HCT116 (cell line): ENCODE data around the gene RAP1B. TPM values are rescaled to one million over a fixed set of nuclear protein-coding genes. Genes with fewer than 3 reads are reported as not detected.
A peak's percentile ranks its signal among the peaks of the same experiment; 100 is the strongest.

Experiments used
- ATAC-seq: fragments of 200-7000 bp; cut with Tn5 transposase; 2 replicates; pipeline ENCODE4 v1.9.1; 2020; ENCODE audit warnings: mild to moderate bottlenecking, moderate library complexity
- Bru-seq: library from RNA; stranded (reverse); fragments of 400-500 nt; gene quantifications from one replicate; lab custom pipeline; 2021; lab: Mats Ljungman, UMichigan
- BruChase-seq, 2 experiments: library from RNA; stranded (reverse); fragments of 400-500 nt; gene quantifications; one replicate each; lab custom pipeline; 2021; lab: Mats Ljungman, UMichigan
- BruUV-seq: library from RNA; stranded (reverse); fragments of 400-500 nt; replicated peaks from 2 replicates; lab custom pipeline; 2021; lab: Mats Ljungman, UMichigan
- CTCF ChIA-PET: fragments of 300-600 bp; sonication (Branson Sonifier 250); formaldehyde crosslinking; loops from one replicate; lab custom pipeline; 2021; ENCODE audit warnings: antibody characterized with exemption; lab: Charles Lee
- POLR2A ChIA-PET: fragments of 300-600, 350-600 bp; sonication (Branson Sonifier 250); formaldehyde crosslinking; loops from one replicate; lab custom pipeline; 2021; ENCODE audit warnings: antibody characterized with exemption; lab: Charles Lee
- RAD21 ChIA-PET, 2 experiments: fragments of 300-600 bp; sonication (Branson Sonifier 250); formaldehyde crosslinking; loops; one replicate each; lab custom pipeline; 2023; ENCODE audit warnings: low total read pairs in 2 of 2; ENCODE audit not compliant: uncharacterized antibody in 2 of 2, unreplicated experiment in 2 of 2, low non-redundant PET in 1 of 2; lab: Charles Lee
- DNase-seq: peaks from one replicate; pipeline ENCODE4 v3.0.0-alpha.2; 2010; ENCODE audit warnings: low read depth, low spot score
- H2AFZ ChIP-seq: fragments of 200-600 bp; shearing (Covaris generic), sonication (generic); 2 replicates; pipeline ENCODE4 v1.6.1; 2017; ENCODE audit warnings: low read depth, mixed run types, mixed read lengths, antibody characterized with exemption, low read length; ENCODE audit not compliant: poor library complexity, severe bottlenecking
- H3K27ac ChIP-seq: 2 replicates; pipeline ENCODE4 v1.5.1; 2012; ENCODE audit warnings: low read depth, low read length
- H3K27me3 ChIP-seq: fragments of 200-600 bp; sonication (generic); 2 replicates; pipeline ENCODE4 v1.6.1; 2016; ENCODE audit warnings: mixed run types, low read length, mixed read lengths; ENCODE audit not compliant: insufficient read depth
- H3K36me3 ChIP-seq, 2 experiments: fragments of 200-500 bp in 1 of 2; fragments of 200-600 bp in 1 of 2; sonication (Bioruptor generic) in 1 of 2; sonication (generic) in 1 of 2; 2 replicates each; pipeline versions ENCODE4 v1.5.1 to v1.6.1; 2014 to 2016; ENCODE audit warnings: low read length in 2 of 2, inconsistent platforms in 1 of 2, mixed read lengths in 1 of 2, mixed run types in 1 of 2; ENCODE audit not compliant: insufficient read depth in 2 of 2, control insufficient read depth in 1 of 2
- H3K4me1 ChIP-seq, 2 experiments: fragments of 200-600 bp in 1 of 2; sonication (generic) in 1 of 2; 2 replicates each; pipeline versions ENCODE4 v1.5.1 to v1.6.1; 2012 to 2017; ENCODE audit warnings: low read length in 2 of 2, inconsistent platforms in 1 of 2, mild to moderate bottlenecking in 1 of 2, mixed read lengths in 1 of 2, mixed run types in 1 of 2, moderate library complexity in 1 of 2; ENCODE audit not compliant: insufficient read depth in 2 of 2, control insufficient read depth in 1 of 2
- H3K4me2 ChIP-seq: fragments of 200-600 bp; sonication (generic); 2 replicates; pipeline ENCODE4 v1.6.1; 2017; ENCODE audit warnings: mixed run types, low read length, mixed read lengths
- H3K4me3 ChIP-seq, 2 experiments: fragments of 200-600 bp in 1 of 2; sonication (generic) in 1 of 2; replicated peaks in 1 of 2; 2 replicates each; pipeline ENCODE4 v1.5.1; 2011 to 2016; ENCODE audit warnings: low read length in 2 of 2, control low read depth in 1 of 2, low read depth in 1 of 2, mild to moderate bottlenecking in 1 of 2, mixed read lengths in 1 of 2, mixed run types in 1 of 2
- H3K79me2 ChIP-seq: fragments of 200-600 bp; sonication (generic); 2 replicates; pipeline ENCODE4 v1.6.1; 2017; ENCODE audit warnings: mild to moderate bottlenecking, mixed run types, low read length, moderate library complexity, mixed read lengths; ENCODE audit not compliant: insufficient read depth
- H3K9ac ChIP-seq: fragments of 200-600 bp; sonication (generic); 2 replicates; pipeline ENCODE4 v1.6.1; 2016; ENCODE audit warnings: low read length, mixed read lengths
- H3K9me2 ChIP-seq: fragments of 200-600 bp; sonication (generic), shearing (Covaris generic); 2 replicates; pipeline ENCODE4 v1.6.1; 2017; ENCODE audit warnings: mixed run types, mild to moderate bottlenecking, moderate library complexity; ENCODE audit not compliant: insufficient read depth
- H3K9me3 ChIP-seq, 2 experiments: fragments of 200-500 bp in 1 of 2; fragments of 200-600 bp in 1 of 2; sonication (Bioruptor generic) in 1 of 2; sonication (generic) in 1 of 2; 2 replicates each; pipeline ENCODE4 v1.6.1; 2014 to 2017; ENCODE audit warnings: low read length in 2 of 2, mixed read lengths in 2 of 2, inconsistent platforms in 1 of 2, low read depth in 1 of 2, mild to moderate bottlenecking in 1 of 2, mixed run types in 1 of 2, moderate library complexity in 1 of 2; ENCODE audit not compliant: control insufficient read depth in 1 of 2, insufficient read depth in 1 of 2
- H4K20me1 ChIP-seq: fragments of 200-600 bp; sonication (generic), shearing (Covaris generic); 2 replicates; pipeline ENCODE4 v1.6.1; 2017; ENCODE audit warnings: mixed run types, mild to moderate bottlenecking, moderate library complexity; ENCODE audit not compliant: insufficient read depth
- CBX3 ChIP-seq: IDR thresholded peaks from 2 replicates; pipeline ENCODE4 v1.6.1; 2012; ENCODE audit warnings: low read depth
- CEBPB ChIP-seq: IDR thresholded peaks from 2 replicates; pipeline ENCODE4 v1.6.1; 2012; ENCODE audit warnings: low read depth
- EGR1 ChIP-seq: IDR thresholded peaks from 2 replicates; pipeline ENCODE4 v1.6.1; 2012; ENCODE audit warnings: low read depth
- ELF1 ChIP-seq: IDR thresholded peaks from 2 replicates; pipeline ENCODE4 v1.6.1; 2012; ENCODE audit warnings: low read depth, borderline replicate concordance
- EZH2phosphoT487 ChIP-seq: fragments of 200-600 bp; IDR thresholded peaks from 2 replicates; pipeline ENCODE4 v1.6.1; 2018; ENCODE audit warnings: antibody characterized with exemption, borderline replicate concordance
- FOSL1 ChIP-seq: IDR thresholded peaks from 2 replicates; pipeline ENCODE4 v1.6.1; 2012; ENCODE audit warnings: low read depth
- JUND ChIP-seq: IDR thresholded peaks from 2 replicates; pipeline ENCODE4 v1.6.1; 2012
- POLR2AphosphoS5 ChIP-seq: IDR thresholded peaks from 2 replicates; pipeline ENCODE4 v1.6.1; 2011; ENCODE audit warnings: mild to moderate bottlenecking, low read depth, low read length, moderate library complexity
- RAD21 ChIP-seq: IDR thresholded peaks from 2 replicates; pipeline ENCODE4 v1.6.1; 2012; ENCODE audit warnings: low read depth, mild to moderate bottlenecking
- SIN3A ChIP-seq: IDR thresholded peaks from 2 replicates; pipeline ENCODE4 v1.6.1; 2012; ENCODE audit warnings: low read depth
- SP1 ChIP-seq: IDR thresholded peaks from 2 replicates; pipeline ENCODE4 v1.6.1; 2012; ENCODE audit warnings: low read depth
- SRF ChIP-seq: IDR thresholded peaks from 2 replicates; pipeline ENCODE4 v1.6.1; 2012; ENCODE audit warnings: low read depth
- TCF7L2 ChIP-seq: IDR thresholded peaks from 2 replicates; pipeline ENCODE4 v1.7.0; 2011; ENCODE audit warnings: borderline replicate concordance, inconsistent platforms; ENCODE audit not compliant: insufficient read depth, insufficient read length; ENCODE audit errors: extremely low read depth
- intact Hi-C: fragments of 100-400 bp; cut with micrococcal nuclease; formaldehyde crosslinking; loops from 2 replicates; pipeline ENCODE4 v1.10.0; 2022
- long read RNA-seq: library from polyadenylated mRNA; unstranded; transcript quantifications from one replicate; pipeline ENCODE4 v2.0.0, GENCODE V29; 2021; ENCODE audit not compliant: unreplicated experiment
- polyA plus RNA-seq: library from polyadenylated mRNA; unstranded; fragments of >200 nt; gene quantifications from 2 replicates; pipeline ENCODE4 v1.2.1, GENCODE V29; 2012; ENCODE audit warnings: missing spikeins
- total RNA-seq: library from RNA; stranded (reverse); gene quantifications from one replicate; pipeline ENCODE4 v1.2.1, GENCODE V29; 2021; ENCODE audit not compliant: unreplicated experiment
- TF ChIP-seq, protein P1 (sequence below): IDR thresholded peaks from 2 replicates; pipeline ENCODE4 v1.6.1; 2012
- TF ChIP-seq, protein P2 (sequence below): IDR thresholded peaks from 2 replicates; pipeline ENCODE4 v1.6.1; 2012; ENCODE audit warnings: low read depth
- TF ChIP-seq, protein P3 (sequence below), 3 experiments: fragments of 200-600 bp in 1 of 3; sonication (generic) in 1 of 3; IDR thresholded peaks in 2 of 3; conservative IDR thresholded peaks in 1 of 3; 2 replicates each; pipeline ENCODE4 v1.5.1; 2012 to 2017; ENCODE audit warnings: low read depth in 2 of 3, low read length in 2 of 3, antibody characterized with exemption in 1 of 3, borderline replicate concordance in 1 of 3, control low read depth in 1 of 3, mild to moderate bottlenecking in 1 of 3, mixed read lengths in 1 of 3, mixed run types in 1 of 3, moderate library complexity in 1 of 3; ENCODE audit not compliant: insufficient read depth in 1 of 3
- TF ChIP-seq, protein P4 (sequence below): IDR thresholded peaks from 2 replicates; pipeline ENCODE4 v1.6.1; 2011; ENCODE audit warnings: mild to moderate bottlenecking, low read length, moderate library complexity; ENCODE audit not compliant: insufficient replicate concordance; ENCODE audit errors: extremely low read depth

The RAP1B gene
- 79.2 TPM for total RNA-seq
- polyA plus RNA-seq, result 50.5 and 58.3 TPM in 2 replicates
- percentile 92 among the genes with signal in this experiment for Bru-seq, nascent RNA
- BruChase-seq, experiment 1, labeled RNA remaining after a 6-hour chase, result percentile 91 among the genes with signal in this experiment
- BruChase-seq, experiment 2, labeled RNA remaining after a 2-hour chase, result percentile 93 among the genes with signal in this experiment
- long read RNA-seq, full-length matches to known transcripts, result 136 of 175 reads
- long read RNA-seq, partial matches to known transcripts, result 2 of 175 reads
- long read RNA-seq, other reads (novel, unspliced or antisense), result 37 of 175 reads

DNA sequence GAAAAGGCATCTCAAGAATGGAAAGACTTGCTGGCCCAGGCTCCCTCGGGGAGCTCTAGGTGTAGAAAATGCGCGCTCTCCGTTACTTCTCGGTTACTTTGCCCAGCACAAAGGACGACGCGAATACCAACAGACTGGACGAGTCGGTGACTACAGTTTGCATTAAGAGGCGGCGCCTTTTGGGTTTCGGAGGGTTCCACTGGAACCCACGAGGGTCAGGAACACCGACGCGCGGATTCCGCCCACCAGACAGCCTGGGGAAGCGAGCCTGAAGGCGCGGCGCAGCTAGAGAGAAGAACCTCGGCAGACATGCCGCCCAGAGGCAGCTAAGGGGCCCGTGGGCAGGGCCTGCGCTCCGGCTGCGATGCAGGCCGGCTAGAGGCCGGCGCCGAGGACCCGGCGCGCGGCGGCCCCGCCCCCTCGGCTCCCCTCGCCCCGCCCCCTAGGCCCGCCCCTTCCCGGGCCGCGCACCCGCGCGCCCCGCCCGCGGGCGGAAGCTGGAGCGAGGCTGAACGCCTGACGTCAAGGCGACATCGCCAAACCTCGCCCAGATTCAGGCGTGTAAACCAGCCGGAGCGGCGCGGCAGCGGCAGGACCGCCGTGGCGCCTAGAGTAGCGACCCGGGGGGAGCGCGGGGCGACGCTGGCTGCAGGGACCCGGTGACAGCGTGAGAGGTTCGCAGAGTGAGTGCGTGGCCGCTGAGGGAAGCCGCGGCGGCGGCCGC lies at the start of gene RAP1B:
TSS of gene RAP1B (plus strand) at position 530 of the 724 bp plus-strand sequence. CDS start 37,826 bp downstream, outside the sequence.
- Histone ChIP-seq H3K79me2 (peaks cover 43% of the 10 kb centered on the region), H3K27ac (peak within 1 kb of the TSS; percentile 78), H3K27me3 (no peaks in the 10 kb centered on the region), H3K9me2 (no peaks in the 10 kb centered on the region), H3K4me3 (peak within 1 kb of the TSS; percentile 90 to 95), H4K20me1 (peaks cover 7% of the 10 kb centered on the region; the same call in 1 of the 2 replicates), H3K4me1 (peaks cover 8 to 26% of the 10 kb centered on the region in 2 experiments; a peak in 3 of 4 replicates), H3K9me3 (no peaks in the 10 kb centered on the region), H2AFZ (peak within 1 kb of the TSS; percentile 84), H3K9ac (peak within 1 kb of the TSS; percentile 86), H3K4me2 (peak within 1 kb of the TSS; percentile 95), H3K36me3 (no peaks in the 10 kb centered on the region)
- ChIA-PET CTCF (no interaction called here), RAD21 (interaction anchor here in 1 of 2 experiments (0.6 to 1.0 kb wide), 2 partner anchors 26 to 244 kb away, joined by 3 read pairs; no protein-coding TSS in a partner anchor), POLR2A (no interaction called here)
- peak; percentile 69 for DNase-seq
- BruUV-seq, result no TSS peak
- intact Hi-C loops, result loop anchor here (2.0 to 10.0 kb wide), 3 partner anchors 26 to 246 kb away; partner anchors contain the start of gene NUP107
- ATAC-seq, result peak; percentile 93
- TF ChIP-seq POLR2AphosphoS5, result peak; percentile 95
- TF ChIP-seq JUND, result no peak
- TF ChIP-seq, protein P1, sequence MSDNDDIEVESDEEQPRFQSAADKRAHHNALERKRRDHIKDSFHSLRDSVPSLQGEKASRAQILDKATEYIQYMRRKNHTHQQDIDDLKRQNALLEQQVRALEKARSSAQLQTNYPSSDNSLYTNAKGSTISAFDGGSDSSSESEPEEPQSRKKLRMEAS, result peak; percentile 70; the same call in 1 of the 2 replicates
- no peak for TF ChIP-seq EGR1
- TF ChIP-seq TCF7L2, result no peak
- no peak for TF ChIP-seq FOSL1
- no peak for TF ChIP-seq EZH2phosphoT487
- TF ChIP-seq, protein P2, sequence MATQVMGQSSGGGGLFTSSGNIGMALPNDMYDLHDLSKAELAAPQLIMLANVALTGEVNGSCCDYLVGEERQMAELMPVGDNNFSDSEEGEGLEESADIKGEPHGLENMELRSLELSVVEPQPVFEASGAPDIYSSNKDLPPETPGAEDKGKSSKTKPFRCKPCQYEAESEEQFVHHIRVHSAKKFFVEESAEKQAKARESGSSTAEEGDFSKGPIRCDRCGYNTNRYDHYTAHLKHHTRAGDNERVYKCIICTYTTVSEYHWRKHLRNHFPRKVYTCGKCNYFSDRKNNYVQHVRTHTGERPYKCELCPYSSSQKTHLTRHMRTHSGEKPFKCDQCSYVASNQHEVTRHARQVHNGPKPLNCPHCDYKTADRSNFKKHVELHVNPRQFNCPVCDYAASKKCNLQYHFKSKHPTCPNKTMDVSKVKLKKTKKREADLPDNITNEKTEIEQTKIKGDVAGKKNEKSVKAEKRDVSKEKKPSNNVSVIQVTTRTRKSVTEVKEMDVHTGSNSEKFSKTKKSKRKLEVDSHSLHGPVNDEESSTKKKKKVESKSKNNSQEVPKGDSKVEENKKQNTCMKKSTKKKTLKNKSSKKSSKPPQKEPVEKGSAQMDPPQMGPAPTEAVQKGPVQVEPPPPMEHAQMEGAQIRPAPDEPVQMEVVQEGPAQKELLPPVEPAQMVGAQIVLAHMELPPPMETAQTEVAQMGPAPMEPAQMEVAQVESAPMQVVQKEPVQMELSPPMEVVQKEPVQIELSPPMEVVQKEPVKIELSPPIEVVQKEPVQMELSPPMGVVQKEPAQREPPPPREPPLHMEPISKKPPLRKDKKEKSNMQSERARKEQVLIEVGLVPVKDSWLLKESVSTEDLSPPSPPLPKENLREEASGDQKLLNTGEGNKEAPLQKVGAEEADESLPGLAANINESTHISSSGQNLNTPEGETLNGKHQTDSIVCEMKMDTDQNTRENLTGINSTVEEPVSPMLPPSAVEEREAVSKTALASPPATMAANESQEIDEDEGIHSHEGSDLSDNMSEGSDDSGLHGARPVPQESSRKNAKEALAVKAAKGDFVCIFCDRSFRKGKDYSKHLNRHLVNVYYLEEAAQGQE, result no peak
- TF ChIP-seq, protein P3, sequence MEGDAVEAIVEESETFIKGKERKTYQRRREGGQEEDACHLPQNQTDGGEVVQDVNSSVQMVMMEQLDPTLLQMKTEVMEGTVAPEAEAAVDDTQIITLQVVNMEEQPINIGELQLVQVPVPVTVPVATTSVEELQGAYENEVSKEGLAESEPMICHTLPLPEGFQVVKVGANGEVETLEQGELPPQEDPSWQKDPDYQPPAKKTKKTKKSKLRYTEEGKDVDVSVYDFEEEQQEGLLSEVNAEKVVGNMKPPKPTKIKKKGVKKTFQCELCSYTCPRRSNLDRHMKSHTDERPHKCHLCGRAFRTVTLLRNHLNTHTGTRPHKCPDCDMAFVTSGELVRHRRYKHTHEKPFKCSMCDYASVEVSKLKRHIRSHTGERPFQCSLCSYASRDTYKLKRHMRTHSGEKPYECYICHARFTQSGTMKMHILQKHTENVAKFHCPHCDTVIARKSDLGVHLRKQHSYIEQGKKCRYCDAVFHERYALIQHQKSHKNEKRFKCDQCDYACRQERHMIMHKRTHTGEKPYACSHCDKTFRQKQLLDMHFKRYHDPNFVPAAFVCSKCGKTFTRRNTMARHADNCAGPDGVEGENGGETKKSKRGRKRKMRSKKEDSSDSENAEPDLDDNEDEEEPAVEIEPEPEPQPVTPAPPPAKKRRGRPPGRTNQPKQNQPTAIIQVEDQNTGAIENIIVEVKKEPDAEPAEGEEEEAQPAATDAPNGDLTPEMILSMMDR (IDR thresholded peaks at IDR 0.05 in 2 of 3, conservative IDR thresholded peaks at IDR 0.05 in 1 of 3; ENCODE audit: borderline replicate concordance in 1 of 3, insufficient read depth in 1 of 3, low read depth in 2 of 3, low read length in 2 of 3), result no peak
- TF ChIP-seq CBX3, result no peak
- no peak for TF ChIP-seq CEBPB
- TF ChIP-seq SP1, result 0 out of 2 replicates have a peak, but pooled peaks have one; percentile 31
- TF ChIP-seq SIN3A, result peak; percentile 80
- no peak for TF ChIP-seq SRF
- no peak for TF ChIP-seq ELF1
- TF ChIP-seq, protein P4, sequence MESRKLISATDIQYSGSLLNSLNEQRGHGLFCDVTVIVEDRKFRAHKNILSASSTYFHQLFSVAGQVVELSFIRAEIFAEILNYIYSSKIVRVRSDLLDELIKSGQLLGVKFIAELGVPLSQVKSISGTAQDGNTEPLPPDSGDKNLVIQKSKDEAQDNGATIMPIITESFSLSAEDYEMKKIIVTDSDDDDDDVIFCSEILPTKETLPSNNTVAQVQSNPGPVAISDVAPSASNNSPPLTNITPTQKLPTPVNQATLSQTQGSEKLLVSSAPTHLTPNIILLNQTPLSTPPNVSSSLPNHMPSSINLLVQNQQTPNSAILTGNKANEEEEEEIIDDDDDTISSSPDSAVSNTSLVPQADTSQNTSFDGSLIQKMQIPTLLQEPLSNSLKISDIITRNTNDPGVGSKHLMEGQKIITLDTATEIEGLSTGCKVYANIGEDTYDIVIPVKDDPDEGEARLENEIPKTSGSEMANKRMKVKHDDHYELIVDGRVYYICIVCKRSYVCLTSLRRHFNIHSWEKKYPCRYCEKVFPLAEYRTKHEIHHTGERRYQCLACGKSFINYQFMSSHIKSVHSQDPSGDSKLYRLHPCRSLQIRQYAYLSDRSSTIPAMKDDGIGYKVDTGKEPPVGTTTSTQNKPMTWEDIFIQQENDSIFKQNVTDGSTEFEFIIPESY, result no peak
- TF ChIP-seq RAD21, result no peak
